ENCODE data around the gene CCL5. TPM values are rescaled to one million over a fixed set of nuclear protein-coding genes. Genes with fewer than 3 reads are reported as not detected.
"Not testable (repeated sequence)": the region's sequence is repeated elsewhere in the genome, so short reads cannot be mapped to it uniquely, and the experiment has no call there.

Gene CCL5
- total RNA-seq, 8 experiments from 2014 or later, result 0.47 to 0.97 (median 0.51) TPM; not detected in 5

DNA sequence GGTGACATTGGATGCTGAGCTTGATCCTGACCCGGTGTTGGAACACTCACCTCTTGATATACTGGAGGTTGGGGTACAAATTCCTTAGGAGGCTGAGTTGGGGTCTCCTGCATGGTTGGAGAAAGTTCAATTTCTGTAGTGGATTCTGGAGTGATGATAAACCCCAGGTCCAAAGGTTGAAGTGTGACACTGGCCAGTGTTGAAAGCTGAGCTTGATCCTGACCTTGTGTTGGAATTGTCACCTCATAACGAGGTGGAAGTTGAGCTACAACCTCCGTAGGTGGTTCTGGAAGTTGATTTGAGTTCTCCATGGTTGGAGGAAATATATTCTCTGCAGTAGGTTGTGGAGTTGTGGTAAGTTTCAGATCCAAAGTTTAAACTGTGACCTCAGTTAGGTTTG is 29.2 kb upstream of the CCL5 start:
- ATAC-seq (replicated peaks in 6 of 8), result no peak
- Histone ChIP-seq H3K27ac (no peak overlapping the region), H3K4me3 (no peak overlapping the region), H3K4me1 (replicated peaks in 1 of 2) (no peaks in the 10 kb centered on the region)
- WGBS, 10 experiments, result 0 to 85% (median 10%) methylated on average over 1 to 3 of the region's 3 CpGs; no CpG with 5 or more reads in 3 of the 10 experiments
- in situ Hi-C loops (cut with MboI; ENCODE audit: low pct_unique_long_range_greater_than_20kb in 2 of 9, low sequenced_read_pairs in 9 of 9, unreplicated experiment in 9 of 9), result loop anchor here in 1 of 9 experiments (25.0 kb wide), 1 partner anchor 97 kb away; the partner anchor contains the start of gene TAF15

DNA sequence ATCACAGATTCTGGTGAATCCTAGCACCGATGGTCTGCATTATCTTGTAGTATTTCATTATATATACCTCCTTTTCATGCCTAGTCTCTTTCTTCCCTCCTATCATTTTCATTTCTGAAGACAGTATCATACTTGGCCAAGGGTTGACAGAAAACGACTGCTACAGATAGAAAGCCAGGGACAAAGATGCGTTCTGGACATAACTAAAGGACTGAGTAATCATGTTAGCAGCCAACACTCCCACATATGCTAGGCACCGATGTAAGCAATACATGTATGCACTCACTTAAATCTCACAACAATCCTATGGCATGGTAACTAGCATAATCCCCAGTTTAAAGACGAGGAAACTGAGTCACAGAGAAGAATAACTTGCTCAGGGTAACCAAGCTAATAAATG is 27.5 kb upstream of the CCL5 start:
- in situ Hi-C loops (cut with MboI; ENCODE audit: low pct_unique_long_range_greater_than_20kb in 2 of 9, low sequenced_read_pairs in 9 of 9, unreplicated experiment in 9 of 9), result loop anchor here in 1 of 9 experiments (25.0 kb wide), 1 partner anchor 95 kb away; the partner anchor contains the start of gene TAF15

DNA sequence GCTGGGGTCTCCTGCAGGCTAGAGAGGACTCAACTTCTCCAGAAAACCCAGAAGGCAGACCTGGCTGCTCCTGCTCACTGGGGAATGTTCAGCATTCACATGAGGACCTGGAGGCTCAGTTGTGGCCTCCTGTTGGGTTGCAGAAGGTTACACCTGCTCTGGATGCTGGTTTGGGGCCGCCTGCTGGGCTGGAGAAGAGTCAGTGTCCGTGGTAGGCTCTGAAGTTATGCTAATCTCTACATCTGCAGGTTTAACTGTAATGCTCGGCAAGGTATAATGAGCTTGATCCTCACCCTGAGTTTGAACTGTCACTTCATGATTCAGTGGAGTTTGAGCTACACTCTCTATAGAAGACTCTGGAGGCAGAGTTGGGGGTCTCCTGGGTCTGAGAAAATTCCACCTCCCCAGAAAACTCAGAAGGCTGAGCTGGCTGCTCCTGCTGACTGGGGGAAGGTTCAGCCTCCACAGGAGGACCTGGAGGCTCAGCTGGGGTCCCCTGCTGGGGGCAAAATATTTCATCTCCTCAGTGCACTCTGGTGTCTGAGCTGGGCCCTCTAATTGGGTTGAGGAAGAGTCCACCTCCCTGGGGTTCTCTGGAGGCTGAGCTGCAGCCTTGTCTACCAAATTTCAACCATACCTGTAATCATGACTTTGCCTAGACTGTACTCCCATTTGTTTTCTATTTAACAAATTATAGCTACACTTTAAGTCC is 26.9 kb upstream of the CCL5 start:
- H3K4me3 ChIP-seq, result no peak overlapping the region
- in situ Hi-C loops (cut with MboI; ENCODE audit: low pct_unique_long_range_greater_than_20kb in 2 of 9, low sequenced_read_pairs in 9 of 9, unreplicated experiment in 9 of 9), result loop anchor here in 1 of 9 experiments (25.0 kb wide), 1 partner anchor 95 kb away; the partner anchor contains the start of gene TAF15

More for the DNA sequence above, 27.5 kb upstream of the CCL5 start:
- Histone ChIP-seq H3K4me3 (no peak overlapping the region), H3K27ac (no peak overlapping the region), H3K4me1 (replicated peaks in 1 of 2) (no peaks in the 10 kb centered on the region)
- no peak for ATAC-seq (replicated peaks in 6 of 8)
- WGBS, 10 experiments, result 8 to 92% (median 35%) methylated on average over 2 to 5 of the region's 5 CpGs; no CpG with 5 or more reads in 2 of the 10 experiments

DNA sequence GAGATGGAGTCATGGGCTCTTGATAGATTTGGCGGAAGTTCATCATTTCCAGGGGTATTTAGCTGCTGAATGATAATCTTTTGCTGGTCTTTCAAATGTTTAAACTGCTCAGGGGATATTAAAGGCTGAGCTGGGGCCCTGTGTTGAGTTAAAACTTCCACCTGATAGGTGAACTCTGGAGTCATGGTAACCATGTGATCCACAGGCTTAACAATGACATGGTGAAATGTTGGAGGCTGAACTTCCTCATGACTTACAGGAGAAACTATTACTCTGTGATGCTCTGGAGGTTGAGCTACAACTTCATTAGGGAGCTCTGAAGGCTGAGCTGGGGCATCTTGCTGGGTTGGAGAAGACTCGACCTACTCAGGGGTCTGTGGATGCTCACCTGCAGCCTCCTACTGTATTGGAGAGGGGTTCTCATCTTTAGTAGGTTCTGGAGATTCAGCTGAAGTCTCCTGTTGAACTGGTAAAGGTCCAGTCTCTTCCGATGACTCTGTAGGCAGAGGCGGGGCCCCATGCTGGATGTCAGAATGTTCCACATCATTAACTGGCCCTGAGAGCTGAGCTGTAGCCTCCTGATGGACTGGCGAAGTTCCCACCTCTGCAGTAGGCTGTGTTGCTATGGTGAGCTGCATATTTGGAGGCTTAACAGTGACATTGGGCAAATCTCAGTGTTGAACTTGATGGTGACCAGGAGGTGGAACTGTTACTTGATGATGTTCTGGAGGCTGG is 26.2 kb upstream of the CCL5 start:
- peak in 2 of 8 experiments; percentile 35 to 61 for ATAC-seq (replicated peaks in 6 of 8)
- no peak overlapping the region for H3K4me3 ChIP-seq
- H3K27ac ChIP-seq, result no peak overlapping the region
- in situ Hi-C loops (cut with MboI; ENCODE audit: low pct_unique_long_range_greater_than_20kb in 2 of 9, low sequenced_read_pairs in 9 of 9, unreplicated experiment in 9 of 9), result loop anchor here in 1 of 9 experiments (25.0 kb wide), 1 partner anchor 94 kb away; the partner anchor contains the start of gene TAF15
- no peaks in the 10 kb centered on the region for H3K4me1 ChIP-seq (replicated peaks in 1 of 2)
- 0 to 100% (median 58%) methylated on average over 1 to 4 of the region's 5 CpGs; no CpG with 5 or more reads in 2 of the 10 experiments for WGBS, 10 experiments

More for the DNA sequence above, 26.9 kb upstream of the CCL5 start:
- Histone ChIP-seq H3K4me1 (replicated peaks in 1 of 2) (no peaks in the 10 kb centered on the region), H3K27ac (no peak overlapping the region)
- no peak for ATAC-seq (replicated peaks in 6 of 8)
- WGBS, 10 experiments, result 0 to 63% (median 33%) methylated on average over 1 to 3 of the region's 3 CpGs; no CpG with 5 or more reads in 5 of the 10 experiments

DNA sequence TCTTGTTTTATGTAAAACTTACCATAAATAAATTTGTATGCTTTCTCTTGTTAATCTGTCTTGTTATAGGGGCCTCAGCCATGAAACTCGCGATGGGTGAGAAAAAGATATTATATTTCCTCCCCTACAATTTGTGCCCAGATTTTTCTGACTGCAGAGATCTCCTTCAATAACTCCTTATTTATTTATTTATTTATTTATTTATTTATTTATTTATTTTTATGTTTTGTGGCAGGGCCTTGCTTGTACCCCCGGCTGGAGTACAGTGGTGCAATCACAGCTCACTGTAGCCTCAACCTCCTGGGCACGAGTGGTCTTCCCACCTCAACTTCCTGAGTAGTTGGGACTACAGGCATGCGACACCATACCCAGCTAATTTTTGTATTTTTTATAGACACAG is 23.3 kb upstream of the CCL5 start:
- in situ Hi-C loops (cut with MboI; ENCODE audit: low pct_unique_long_range_greater_than_20kb in 2 of 9, low sequenced_read_pairs in 9 of 9, unreplicated experiment in 9 of 9), result loop anchor here in 1 of 9 experiments (25.0 kb wide), 1 partner anchor 91 kb away; the partner anchor contains the start of gene TAF15
- WGBS, 10 experiments, result 29 to 100% (median 80%) methylated on average over 2 to 5 of the region's 5 CpGs; no CpG with 5 or more reads in 1 of the 10 experiments
- no peak for ATAC-seq (replicated peaks in 6 of 8)
- no peak overlapping the region for H3K27ac ChIP-seq
- H3K4me1 ChIP-seq (replicated peaks in 1 of 2), result no peaks in the 10 kb centered on the region
- H3K4me3 ChIP-seq, result no peak overlapping the region

DNA sequence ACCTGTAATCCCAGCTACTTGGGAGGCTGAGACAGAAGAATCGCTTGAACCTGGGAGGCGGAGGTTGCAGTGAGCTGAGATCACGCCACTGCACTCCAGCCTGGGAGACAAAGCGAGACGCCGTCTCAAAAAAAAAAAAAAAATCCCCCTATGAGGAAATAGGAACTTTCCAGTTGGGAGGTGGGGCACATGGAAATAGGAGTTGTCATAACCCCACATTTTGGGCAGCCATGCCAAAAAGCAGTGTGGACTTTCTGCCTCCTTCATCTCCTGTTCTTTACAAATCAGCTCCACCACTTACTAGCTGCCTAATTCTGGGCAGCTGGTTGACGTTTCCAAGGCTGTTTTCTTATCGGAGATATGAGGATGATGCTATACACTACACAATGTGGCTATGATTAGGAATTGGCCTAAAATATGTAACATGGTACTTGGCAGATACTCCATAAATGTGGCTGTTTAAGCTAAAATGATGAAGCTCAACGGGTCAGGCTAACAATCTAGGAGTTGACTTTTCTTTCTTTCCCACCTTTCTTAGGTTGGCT is 21.5 kb upstream of the CCL5 start:
- no peak overlapping the region for H3K27ac ChIP-seq
- in situ Hi-C loops (cut with MboI; ENCODE audit: low pct_unique_long_range_greater_than_20kb in 2 of 9, low sequenced_read_pairs in 9 of 9, unreplicated experiment in 9 of 9), result loop anchor here in 1 of 9 experiments (25.0 kb wide), 1 partner anchor 89 kb away; the partner anchor contains the start of gene TAF15
- H3K4me1 ChIP-seq (replicated peaks in 1 of 2), result no peaks in the 10 kb centered on the region
- no peak overlapping the region for H3K4me3 ChIP-seq
- ATAC-seq (replicated peaks in 6 of 8), result no peak
- 0 to 100% (median 93%) methylated on average over 1 to 8 of the region's 9 CpGs; no CpG with 5 or more reads in 1 of the 10 experiments for WGBS, 10 experiments

DNA sequence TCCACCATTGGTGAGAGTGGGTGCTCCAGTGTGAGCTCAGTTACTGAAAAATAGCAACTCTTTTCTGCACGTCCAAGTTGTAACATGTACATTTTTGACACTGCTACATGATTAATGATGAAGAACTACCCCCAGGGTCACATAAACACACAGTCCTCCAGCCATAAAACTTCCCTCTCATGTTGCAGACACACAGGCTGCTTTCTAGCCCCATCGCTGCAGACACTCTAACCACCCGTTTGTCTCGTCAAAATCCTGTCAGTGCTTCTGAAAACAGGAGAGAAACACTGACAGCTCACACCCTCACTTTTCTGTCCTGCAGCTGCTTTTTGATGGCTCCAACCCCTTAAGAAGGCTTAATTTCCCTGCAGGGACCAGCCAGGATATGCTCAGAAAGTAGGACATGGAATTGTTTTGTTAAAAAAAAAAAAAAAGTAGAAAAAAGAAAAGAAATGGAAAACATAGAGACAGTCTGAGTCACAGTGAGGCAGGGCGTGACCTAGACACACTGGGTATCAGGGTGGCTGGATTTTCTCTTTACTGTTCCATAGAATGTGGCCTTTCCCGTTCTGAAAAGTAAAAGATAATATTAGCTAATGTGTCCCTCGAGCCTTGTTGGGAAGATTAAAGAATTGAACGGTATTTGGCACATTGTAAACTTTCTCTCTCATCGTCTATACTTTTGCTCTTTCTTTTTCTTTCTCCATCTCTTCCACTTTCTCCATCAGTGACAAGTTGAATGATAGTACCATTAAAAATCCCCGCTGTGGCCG is 20.7 kb upstream of the CCL5 start:
- no peaks in the 10 kb centered on the region for H3K4me1 ChIP-seq (replicated peaks in 1 of 2)
- H3K27ac ChIP-seq, result no peak overlapping the region
- no peak overlapping the region for H3K4me3 ChIP-seq
- in situ Hi-C loops (cut with MboI; ENCODE audit: low pct_unique_long_range_greater_than_20kb in 2 of 9, low sequenced_read_pairs in 9 of 9, unreplicated experiment in 9 of 9), result loop anchor here in 1 of 9 experiments (25.0 kb wide), 1 partner anchor 89 kb away; the partner anchor contains the start of gene TAF15
- peak in 6 of 8 experiments; percentile 51 to 93 (median 82) for ATAC-seq (replicated peaks in 6 of 8)
- WGBS, 10 experiments, result 2 to 82% (median 61%) methylated on average over 1 to 11 of the region's 11 CpGs

DNA sequence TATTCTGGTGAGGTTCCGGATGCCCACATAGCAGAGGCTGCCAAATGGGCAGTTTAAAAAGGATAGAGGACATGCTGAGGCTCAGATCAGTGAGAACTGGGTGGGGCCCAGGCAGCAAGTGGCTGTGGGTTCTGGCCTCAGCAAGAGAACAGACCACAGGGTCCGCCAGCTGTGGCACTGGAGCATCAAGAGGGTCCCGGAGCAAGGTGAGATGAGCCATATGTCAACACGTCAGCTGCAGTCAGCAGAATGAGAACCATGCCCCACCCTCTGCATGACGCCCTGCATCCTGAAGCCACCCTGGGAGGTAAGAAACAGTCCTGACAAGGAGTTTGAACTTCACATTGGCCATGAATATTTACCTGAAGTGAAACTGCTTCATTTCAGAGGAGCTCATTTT is 20.1 kb upstream of the CCL5 start:
- WGBS, 10 experiments, result 20 to 100% (median 87%) methylated on average over 1 to 4 of the region's 5 CpGs; no CpG with 5 or more reads in 5 of the 10 experiments
- H3K4me3 ChIP-seq, result no peak overlapping the region
- in situ Hi-C loops (cut with MboI; ENCODE audit: low pct_unique_long_range_greater_than_20kb in 2 of 9, low sequenced_read_pairs in 9 of 9, unreplicated experiment in 9 of 9), result loop anchor here in 1 of 9 experiments (25.0 kb wide), 1 partner anchor 88 kb away; the partner anchor contains the start of gene TAF15
- H3K4me1 ChIP-seq (replicated peaks in 1 of 2), result no peaks in the 10 kb centered on the region
- peak in 4 of 8 experiments; percentile 30 to 40 (median 36) for ATAC-seq (replicated peaks in 6 of 8)
- no peak overlapping the region for H3K27ac ChIP-seq

DNA sequence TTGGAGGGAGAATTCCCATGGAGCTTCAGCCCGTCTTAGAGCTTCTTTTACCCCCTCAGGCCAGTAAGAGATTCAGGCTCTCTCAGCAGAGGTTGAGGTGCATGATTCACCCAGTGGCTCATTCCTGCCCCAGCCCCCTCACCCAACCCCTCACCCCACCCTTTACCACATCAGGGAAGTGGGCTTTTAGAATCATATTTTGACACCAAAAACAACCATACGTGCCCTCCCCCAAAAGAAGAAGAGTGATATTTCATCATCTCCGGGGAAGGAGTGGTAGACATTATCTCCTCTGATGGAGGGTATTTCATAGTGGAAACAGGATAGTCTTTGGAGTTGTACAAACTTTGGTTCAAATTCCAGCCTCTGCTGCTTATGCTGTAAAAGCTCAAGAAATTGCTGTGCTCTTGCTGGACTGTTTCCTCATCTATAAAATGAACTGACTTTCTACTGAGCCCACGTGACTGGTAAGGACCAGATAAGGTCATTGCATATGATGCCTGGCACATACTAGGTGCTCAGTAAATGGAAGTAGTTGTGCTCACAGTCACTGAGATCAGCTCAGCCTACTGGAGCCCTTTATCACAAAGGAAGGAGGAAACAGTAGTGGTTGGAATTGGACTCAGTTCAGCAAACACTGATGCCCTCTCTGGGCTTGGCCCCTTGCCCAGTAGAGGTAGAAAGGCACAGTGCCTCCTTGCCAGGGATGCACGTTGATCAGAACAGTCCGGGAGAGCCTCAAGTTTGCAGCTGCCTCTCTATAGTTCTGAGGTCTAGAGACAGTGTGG is 18.3 kb upstream of the CCL5 start:
- H3K4me1 ChIP-seq (replicated peaks in 1 of 2), result no peaks in the 10 kb centered on the region
- WGBS, 10 experiments, result 20 to 88% (median 63%) methylated on average over 1 to 4 of the region's 6 CpGs; no CpG with 5 or more reads in 1 of the 10 experiments
- in situ Hi-C loops (cut with MboI; ENCODE audit: low pct_unique_long_range_greater_than_20kb in 2 of 9, low sequenced_read_pairs in 9 of 9, unreplicated experiment in 9 of 9), result no loop called here
- ATAC-seq (replicated peaks in 6 of 8), result peak in 1 of 8 experiments; percentile 14
- H3K27ac ChIP-seq, result no peak overlapping the region
- H3K4me3 ChIP-seq, result no peak overlapping the region

DNA sequence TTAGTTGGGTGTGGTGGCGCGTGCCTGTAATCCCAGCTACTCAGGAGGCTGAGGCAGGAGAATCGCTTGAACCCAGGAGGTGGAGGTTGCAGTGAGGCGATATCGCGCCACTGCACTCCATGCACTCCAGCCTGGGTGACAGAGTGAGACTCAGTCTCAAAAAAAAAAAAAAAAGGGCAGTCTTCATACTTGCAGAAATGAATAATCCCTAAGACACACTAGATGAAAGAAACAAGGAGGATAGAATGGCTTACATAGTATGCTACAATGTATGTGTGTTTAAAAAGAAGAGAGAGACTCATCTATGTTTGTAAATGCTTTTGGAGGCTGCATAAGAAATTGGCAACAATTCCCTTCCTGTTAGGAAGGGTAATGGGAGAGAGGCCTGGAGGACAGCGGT is 17.6 kb upstream of the CCL5 start:
- H3K4me3 ChIP-seq; in situ Hi-C loops (cut with MboI; ENCODE audit: low pct_unique_long_range_greater_than_20kb in 2 of 9, low sequenced_read_pairs in 9 of 9, unreplicated experiment in 9 of 9); H3K27ac ChIP-seq; H3K4me1 ChIP-seq (replicated peaks in 1 of 2); ATAC-seq (replicated peaks in 6 of 8): not testable (repeated sequence)
- 71 to 100% (median 94%) methylated on average over 1 to 5 of the region's 7 CpGs; no CpG with 5 or more reads in 2 of the 10 experiments for WGBS, 10 experiments

DNA sequence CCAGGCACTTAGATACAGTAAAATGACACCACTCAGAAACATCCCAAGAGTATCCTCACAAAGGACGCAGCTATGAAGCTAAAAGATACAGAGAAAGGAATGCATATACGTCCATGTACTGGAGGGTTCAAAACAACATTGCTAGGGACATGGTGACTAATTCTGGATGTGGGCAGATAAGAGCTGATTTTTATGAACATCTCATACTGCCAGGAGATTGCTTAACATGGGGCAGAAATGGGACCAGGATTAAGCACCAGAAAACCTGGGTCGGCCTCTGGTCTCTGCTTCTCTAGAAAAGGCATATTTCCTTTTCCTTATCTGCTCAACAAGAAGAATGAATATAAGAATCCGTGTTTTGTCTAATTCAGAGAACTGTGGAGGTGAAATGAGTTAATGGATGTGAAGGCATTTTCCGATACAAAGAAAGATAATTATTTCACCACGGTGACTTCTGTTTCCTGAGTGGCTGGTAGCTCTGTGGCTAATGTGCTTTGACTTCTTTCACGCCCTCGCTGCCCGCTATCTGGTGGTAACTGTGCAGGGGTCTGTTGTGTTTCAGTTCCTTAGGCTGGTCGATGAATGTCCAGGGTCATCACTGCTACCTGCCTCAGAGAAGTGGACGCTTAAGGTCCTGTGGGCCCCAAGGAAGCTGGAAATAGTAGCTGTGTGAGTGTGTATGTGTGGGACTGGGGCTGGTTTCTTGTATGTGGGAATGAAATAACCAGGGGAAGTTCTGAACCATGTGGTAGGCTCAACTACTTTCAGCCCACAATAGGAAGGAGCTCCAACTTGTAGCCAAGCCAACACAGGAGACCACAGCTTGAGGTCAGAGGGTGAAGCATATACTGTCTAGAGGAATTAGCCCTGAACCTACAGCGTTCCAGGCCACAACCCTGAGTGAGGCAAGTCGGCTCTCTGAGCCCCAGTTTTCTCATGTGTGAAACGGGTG is 15.8 kb upstream of the CCL5 start:
- 55 to 95% (median 86%) methylated on average over 1 to 7 of the region's 14 CpGs for WGBS, 10 experiments
- Histone ChIP-seq H3K4me1 (replicated peaks in 1 of 2) (no peaks in the 10 kb centered on the region), H3K4me3 (no peak overlapping the region), H3K27ac (no peak overlapping the region)
- in situ Hi-C loops (cut with MboI; ENCODE audit: low pct_unique_long_range_greater_than_20kb in 2 of 9, low sequenced_read_pairs in 9 of 9, unreplicated experiment in 9 of 9), result no loop called here
- ATAC-seq (replicated peaks in 6 of 8), result no peak
